ENCODE measurements around the gene TMEM255A. TPM values are rescaled to one million over a fixed set of nuclear protein-coding genes. Genes with fewer than 3 reads are reported as not detected.

Gene TMEM255A
- total RNA-seq, 1 donor from 2014 or later = not detected

GRCh38 chrX:120308959-120309872 lies 2.0 kb downstream of the TMEM255A start:
- intact Hi-C loops (cut with micrococcal nuclease) = loop anchor here (1.0 to 10.0 kb wide), 6 partner anchors 8 to 364 kb away; partner anchors contain the start of genes NKAP and ZBTB33

- intact Hi-C loops (cut with micrococcal nuclease) = loop anchor here (5.0 to 10.0 kb wide), 3 partner anchors 149 to 364 kb away; partner anchors contain the start of gene NKAP
Observed at GRCh38 chrX:120308558-120308957, 2.7 kb downstream of the TMEM255A start.

- intact Hi-C loops (cut with micrococcal nuclease) = loop anchor here (5.0 to 10.0 kb wide), 3 partner anchors 151 to 362 kb away; partner anchors contain the start of gene NKAP
Observed at GRCh38 chrX:120306630-120307029, 4.6 kb downstream of the TMEM255A start.

GRCh38 chrX:120305531-120306141 lies 5.6 kb downstream of the TMEM255A start:
- intact Hi-C loops (cut with micrococcal nuclease) = loop anchor here (5.0 to 10.0 kb wide), 3 partner anchors 152 to 361 kb away; partner anchors contain the start of gene NKAP

- intact Hi-C loops (cut with micrococcal nuclease) = loop anchor here (10.0 kb wide), 1 partner anchor 359 kb away; the partner anchor contains the start of gene NKAP
Observed at GRCh38 chrX:120304256-120304655, 7.0 kb downstream of the TMEM255A start.

GRCh38 chrX:120302434-120302833 lies 8.8 kb downstream of the TMEM255A start:
- intact Hi-C loops (cut with micrococcal nuclease) = loop anchor here (10.0 kb wide), 1 partner anchor 358 kb away; the partner anchor contains the start of gene NKAP

GRCh38 chrX:120301960-120302359 lies 9.3 kb downstream of the TMEM255A start:
- intact Hi-C loops (cut with micrococcal nuclease) = loop anchor here (1.0 to 10.0 kb wide), 2 partner anchors 7 to 357 kb away; partner anchors contain the start of gene NKAP

- intact Hi-C loops (cut with micrococcal nuclease) = loop anchor here (1.0 to 10.0 kb wide), 2 partner anchors 8 to 357 kb away; partner anchors contain the start of gene NKAP
Observed at GRCh38 chrX:120301497-120301896, 9.8 kb downstream of the TMEM255A start.

GRCh38 chrX:120299928-120300327 lies 11.3 kb downstream of the TMEM255A start:
- intact Hi-C loops (cut with micrococcal nuclease) = loop anchor here (10.0 kb wide), 1 partner anchor 355 kb away; the partner anchor contains the start of gene NKAP

GRCh38 chrX:120297923-120298322 lies 13.3 kb downstream of the TMEM255A start:
- intact Hi-C loops (cut with micrococcal nuclease) = no loop called here

- intact Hi-C loops (cut with micrococcal nuclease) = no loop called here
Observed at GRCh38 chrX:120294651-120295050, 16.6 kb downstream of the TMEM255A start.

GRCh38 chrX:120293015-120293414 lies 18.2 kb downstream of the TMEM255A start:
- intact Hi-C loops (cut with micrococcal nuclease) = no loop called here

- intact Hi-C loops (cut with micrococcal nuclease) = no loop called here
Observed at GRCh38 chrX:120291211-120291610, 20.1 kb downstream of the TMEM255A start.

GRCh38 chrX:120290107-120290506 lies 21.2 kb downstream of the TMEM255A start:
- intact Hi-C loops (cut with micrococcal nuclease) = no loop called here

- intact Hi-C loops (cut with micrococcal nuclease) = no loop called here
Observed at GRCh38 chrX:120287513-120288112, 23.6 kb downstream of the TMEM255A start.

- intact Hi-C loops (cut with micrococcal nuclease) = no loop called here
Observed at GRCh38 chrX:120286733-120287512, 24.3 kb downstream of the TMEM255A start.

GRCh38 chrX:120282697-120283096 lies 28.6 kb downstream of the TMEM255A start:
- intact Hi-C loops (cut with micrococcal nuclease) = no loop called here

GRCh38 chrX:120281761-120282160 lies 29.5 kb downstream of the TMEM255A start:
- intact Hi-C loops (cut with micrococcal nuclease) = no loop called here

- intact Hi-C loops (cut with micrococcal nuclease) = no loop called here
Observed at GRCh38 chrX:120281021-120281624, 30.1 kb downstream of the TMEM255A start.

GRCh38 chrX:120274958-120275357 lies 36.3 kb downstream of the TMEM255A start:
- intact Hi-C loops (cut with micrococcal nuclease) = no loop called here
